GM12878 (cell line): ENCODE data around the gene COPZ1. TPM values are rescaled to one million over a fixed set of nuclear protein-coding genes. Genes with fewer than 3 reads are reported as not detected.

Experiments used
- ATAC-seq: fragments of 200-7000 bp; cut with Tn5 transposase; 3 replicates; pipeline ENCODE4 v1.9.1; 2020; ENCODE audit warnings: mild to moderate bottlenecking, moderate library complexity
- BruUV-seq: library from RNA; stranded (reverse); fragments of 400-500 nt; replicated peaks from 2 replicates; lab custom pipeline; 2021; lab: Mats Ljungman, UMichigan
- CTCF ChIA-PET: fragments of 300-600 bp; sonication (Branson Sonifier 250); formaldehyde crosslinking; extraction: SDS; loops from one replicate; lab custom pipeline; 2021; ENCODE audit warnings: inconsistent platforms; lab: Yijun Ruan, JAX
- POLR2A ChIA-PET: fragments of 350-600 bp; formaldehyde crosslinking; extraction: SDS; loops from one replicate; lab custom pipeline; 2021; ENCODE audit warnings: inconsistent platforms; lab: Charles Lee
- RAD21 ChIA-PET: fragments of 300-600 bp; sonication (Branson Sonifier 250); formaldehyde crosslinking; loops from one replicate; lab custom pipeline; 2023; ENCODE audit warnings: antibody characterized with exemption; ENCODE audit not compliant: unreplicated experiment; lab: Charles Lee
- SMC1A ChIA-PET: fragments of 300-600 bp; sonication (Branson Sonifier 250); formaldehyde crosslinking; loops from one replicate; lab custom pipeline; 2023; ENCODE audit not compliant: unreplicated experiment, uncharacterized antibody; lab: Charles Lee
- DNase-seq: peaks from one replicate; pipeline ENCODE4 v3.0.0-alpha.2; 2011; ENCODE audit warnings: low read depth, low spot score
- FAIRE-seq: peaks from 3 replicates; lab custom pipeline; 2011; peaks lifted over from hg19 to GRCh38; lab: Jason Lieb, UNC
- H2AFZ ChIP-seq: 2 replicates; pipeline ENCODE4 v1.6.0; 2011; ENCODE audit warnings: low read depth, low read length, control low read depth; ENCODE audit not compliant: control insufficient read depth
- H3K27ac ChIP-seq: 2 replicates; pipeline ENCODE4 v1.5.1; 2011; ENCODE audit warnings: control low read depth; ENCODE audit not compliant: control insufficient read depth, insufficient read depth
- H3K27me3 ChIP-seq, 2 experiments: replicated peaks in 1 of 2; 2 replicates each; pipeline versions ENCODE4 v1.6.0 to v1.6.1; 2011; ENCODE audit warnings: low read length in 1 of 2; ENCODE audit not compliant: control insufficient read depth in 2 of 2, insufficient read depth in 2 of 2
- H3K36me3 ChIP-seq, 2 experiments: 2 replicates each; pipeline ENCODE4 v1.5.1; 2011; ENCODE audit warnings: low read length in 1 of 2; ENCODE audit not compliant: control insufficient read depth in 2 of 2, insufficient read depth in 2 of 2
- H3K4me1 ChIP-seq: 2 replicates; pipeline ENCODE4 v1.6.1; 2011; ENCODE audit warnings: mild to moderate bottlenecking, low read length, moderate library complexity, mixed read lengths; ENCODE audit not compliant: control insufficient read depth, insufficient read depth
- H3K4me2 ChIP-seq: 2 replicates; pipeline ENCODE4 v1.6.0; 2011; ENCODE audit warnings: control low read depth; ENCODE audit not compliant: control insufficient read depth, insufficient read depth
- H3K4me3 ChIP-seq: fragments of 200-600 bp; sonication (generic); 2 replicates; pipeline ENCODE4 v1.5.1; 2016
- H3K79me2 ChIP-seq: 2 replicates; pipeline ENCODE4 v1.6.0; 2011; ENCODE audit warnings: low read length; ENCODE audit not compliant: control insufficient read depth, insufficient read depth
- H3K9ac ChIP-seq: 2 replicates; pipeline ENCODE4 v1.8.0; 2011; ENCODE audit warnings: low read length, control low read depth, mixed read lengths; ENCODE audit not compliant: control insufficient read depth, insufficient read depth
- H3K9me3 ChIP-seq: replicated peaks from 3 replicates; pipeline ENCODE4 v1.5.1; 2011; ENCODE audit warnings: mild to moderate bottlenecking, low read length; ENCODE audit not compliant: control insufficient read depth, insufficient read depth
- H4K20me1 ChIP-seq: 2 replicates; pipeline ENCODE4 v1.6.0; 2011; ENCODE audit not compliant: control insufficient read depth, insufficient read depth
- ATF7 ChIP-seq: fragments of 450-650 bp; IDR thresholded peaks from 2 replicates; pipeline ENCODE4 v1.6.1; 2016; ENCODE audit warnings: low read depth, mild to moderate bottlenecking
- BACH1 ChIP-seq: fragments of 450-650 bp; IDR thresholded peaks from 2 replicates; pipeline ENCODE4 v1.6.1; 2017; ENCODE audit warnings: mild to moderate bottlenecking, borderline replicate concordance
- CBX3 ChIP-seq: fragments of 200-600 bp; sonication (generic); IDR thresholded peaks from 2 replicates; pipeline ENCODE4 v1.6.1; 2016; ENCODE audit warnings: low read depth, borderline replicate concordance
- CHD1 ChIP-seq: IDR thresholded peaks from 2 replicates; pipeline ENCODE4 v1.6.1; 2012; ENCODE audit warnings: low read depth, low read length, improper control_type of control experiment
- NR2F1 ChIP-seq: fragments of 450-650 bp; conservative IDR thresholded peaks from 2 replicates; pipeline ENCODE4 v1.6.1; 2017; ENCODE audit warnings: mild to moderate bottlenecking
- RAD21 ChIP-seq: IDR thresholded peaks from 2 replicates; pipeline ENCODE4 v1.6.1; 2011; ENCODE audit warnings: mild to moderate bottlenecking, low read depth, low read length, moderate library complexity; ENCODE audit not compliant: insufficient read depth
- SMC3 ChIP-seq: IDR thresholded peaks from 2 replicates; pipeline ENCODE4 v1.6.1; 2011; ENCODE audit warnings: low read length, improper control_type of control experiment, borderline replicate concordance
- SREBF1 ChIP-seq: IDR thresholded peaks from 2 replicates; pipeline ENCODE4 v1.6.1; 2012; ENCODE audit warnings: mild to moderate bottlenecking, low read length
- TCF3 ChIP-seq: IDR thresholded peaks from 2 replicates; pipeline ENCODE4 v1.6.1; 2012; ENCODE audit warnings: low read depth, mild to moderate bottlenecking, low read length, borderline replicate concordance; ENCODE audit not compliant: insufficient read depth
- ZNF217 ChIP-seq: fragments of 450-650 bp; IDR thresholded peaks from 2 replicates; pipeline ENCODE4 v1.6.1; 2017; ENCODE audit warnings: antibody characterized with exemption, mild to moderate bottlenecking
- ZZZ3 ChIP-seq: IDR thresholded peaks from 2 replicates; pipeline ENCODE4 v1.6.1; 2011; ENCODE audit warnings: low read depth; ENCODE audit not compliant: control insufficient read depth, insufficient read length
- WGBS: methylation state at CpG from one replicate; pipeline ENCODE4 v1.1.6; 2016; ENCODE audit warnings: low lambda C conversion rate; ENCODE audit not compliant: insufficient replicate concordance, insufficient coverage; ENCODE audit errors: missing lambda C conversion rate; 5-methylcytosine and 5-hydroxymethylcytosine counted together
- in situ Hi-C: fragments of 300-500 bp; cut with MboI; formaldehyde crosslinking; loops from 9 replicates; pipeline ENCODE4 v1.14.3; 2018; ENCODE audit warnings: mixed read lengths
- intact Hi-C: fragments of 100-400 bp; cut with micrococcal nuclease; formaldehyde crosslinking; loops from one replicate; pipeline ENCODE4 v1.14.2; 2022; ENCODE audit not compliant: unreplicated experiment
- polyA plus RNA-seq, 11 experiments: library from polyadenylated mRNA; depleted of rRNA in 4 of 11; unstranded in 6 of 11; stranded (reverse) in 5 of 11; fragments of >200 nt; fragmentation: Nextera tagmentation in 4 of 11; fragmentation: Illumina TruSeq in 1 of 11; extraction: Ambion mirVana in 4 of 11; extraction: Trizol in 1 of 11; gene quantifications; 1 replicate in 1 of 11; 2 replicates in 10 of 11; pipeline versions ENCODE4 v1.2.1 to v1.2.3, GENCODE V29; 2011 to 2016; ENCODE audit warnings: inconsistent platforms in 2 of 11, missing spikeins in 2 of 11, low read depth in 1 of 11
- total RNA-seq, 4 experiments: library from RNA; depleted of rRNA in 3 of 4; stranded (reverse); fragments of >200 nt in 3 of 4; fragmentation: Illumina TruSeq in 1 of 4; extraction: Trizol in 1 of 4; gene quantifications; 2 replicates each; pipeline versions ENCODE4 v1.2.1 to v1.2.3, GENCODE V29; 2013 to 2021
- TF ChIP-seq, protein P1 (sequence below): IDR thresholded peaks from 2 replicates; pipeline ENCODE4 v1.6.1; 2011; ENCODE audit warnings: low read depth, mild to moderate bottlenecking, low read length, moderate library complexity, borderline replicate concordance; ENCODE audit errors: extremely low read depth
- TF ChIP-seq, protein P2 (sequence below): fragments of 450-650 bp; IDR thresholded peaks from 2 replicates; pipeline ENCODE4 v1.6.1; 2018; ENCODE audit warnings: mild to moderate bottlenecking, low read depth, moderate library complexity; ENCODE audit not compliant: partially characterized antibody
- TF ChIP-seq, protein P3 (sequence below): fragments of 450-650 bp; IDR thresholded peaks from 2 replicates; pipeline ENCODE4 v1.6.1; 2017; ENCODE audit warnings: low read depth, mild to moderate bottlenecking, moderate library complexity

Gene COPZ1
- total and polyA plus RNA-seq, 10 of the 15 experiments (the other 5 are each of a cell fraction or from before 2014, with no cell fraction given), result 112 to 378 (median 184) TPM

DNA sequence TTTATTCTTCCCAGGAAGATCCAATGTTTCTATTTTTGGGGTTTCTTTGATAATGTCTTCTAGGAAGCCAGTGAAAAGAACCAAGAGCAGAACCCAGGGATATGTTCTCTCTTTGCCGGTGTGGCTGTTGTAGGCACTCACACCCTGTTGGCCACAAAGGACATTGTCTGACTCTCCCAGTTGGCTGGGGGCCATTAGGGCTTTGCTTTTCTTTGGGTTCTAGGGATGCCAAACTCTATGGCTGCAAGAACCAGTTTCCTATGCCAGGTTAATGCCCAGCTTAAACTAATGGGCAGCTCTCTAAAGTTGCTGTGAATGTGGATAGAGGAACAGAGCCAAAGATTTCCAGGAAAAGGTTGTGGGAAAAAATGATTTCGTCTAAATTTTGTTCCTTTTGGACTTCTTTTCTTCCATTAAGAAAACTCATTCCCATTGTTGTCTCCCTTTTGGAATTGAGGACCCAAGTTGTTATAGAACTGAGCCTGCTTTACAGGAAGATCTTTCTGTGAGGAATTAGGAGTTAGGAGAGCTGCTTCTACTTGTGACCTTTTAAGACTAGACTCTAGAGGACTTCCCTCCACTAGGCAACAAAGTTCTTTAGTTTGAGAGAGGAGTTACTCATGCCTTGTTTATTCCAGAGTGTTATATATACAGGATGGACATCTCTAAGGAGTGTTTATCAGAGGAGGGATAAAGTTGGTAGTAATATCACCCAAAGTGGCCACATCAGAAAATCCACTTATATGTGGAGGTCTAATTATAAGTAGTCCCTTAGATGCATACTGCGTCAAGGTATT is 13.1 kb downstream of the COPZ1 start (continued):
- TF ChIP-seq, protein P1, sequence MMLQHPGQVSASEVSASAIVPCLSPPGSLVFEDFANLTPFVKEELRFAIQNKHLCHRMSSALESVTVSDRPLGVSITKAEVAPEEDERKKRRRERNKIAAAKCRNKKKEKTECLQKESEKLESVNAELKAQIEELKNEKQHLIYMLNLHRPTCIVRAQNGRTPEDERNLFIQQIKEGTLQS, result no peak

DNA sequence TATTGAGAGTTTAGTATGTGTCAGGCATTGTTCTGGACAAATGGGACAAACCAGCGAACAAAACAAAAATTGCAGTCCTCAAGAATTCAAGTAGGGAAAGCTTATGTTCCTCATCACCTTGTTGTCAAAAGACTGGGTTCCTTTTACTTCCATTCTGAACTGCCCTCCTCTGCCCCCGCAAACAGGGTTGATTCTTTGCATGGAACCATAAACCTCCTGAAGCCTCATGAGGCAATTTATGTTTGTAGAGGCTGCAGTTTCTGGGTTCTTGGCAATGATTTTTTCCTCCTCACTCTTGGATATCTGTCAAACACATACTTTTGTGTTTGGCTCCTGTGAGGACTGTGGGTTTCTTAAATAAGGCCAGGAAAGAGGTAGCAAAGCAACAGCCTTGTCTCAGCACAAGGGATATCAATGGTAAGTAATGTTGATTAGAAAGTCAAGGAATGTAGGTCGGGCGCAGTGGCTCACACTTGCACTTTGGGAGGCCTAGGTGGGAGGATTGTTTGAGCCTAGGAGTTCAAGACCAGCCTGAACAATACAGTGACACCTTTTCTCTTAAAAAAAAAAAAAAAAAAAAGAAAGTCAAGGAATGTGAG is 13.9 kb downstream of the COPZ1 start:
- Histone ChIP-seq H3K27me3 (no peaks in the 10 kb centered on the region), H3K4me3 (no peak overlapping the region)
- RAD21 ChIA-PET, result interaction anchor here (0.6 to 1.4 kb wide), 2 partner anchors 12 to 20 kb away, joined by 3 to 4 read pairs; no protein-coding TSS in a partner anchor
- in situ Hi-C loops, result no loop called here
- TF ChIP-seq ZZZ3, result no peak
- no peak for TF ChIP-seq NR2F1
- no peak for TF ChIP-seq CHD1
- no peak for TF ChIP-seq BACH1
- TF ChIP-seq, protein P2, sequence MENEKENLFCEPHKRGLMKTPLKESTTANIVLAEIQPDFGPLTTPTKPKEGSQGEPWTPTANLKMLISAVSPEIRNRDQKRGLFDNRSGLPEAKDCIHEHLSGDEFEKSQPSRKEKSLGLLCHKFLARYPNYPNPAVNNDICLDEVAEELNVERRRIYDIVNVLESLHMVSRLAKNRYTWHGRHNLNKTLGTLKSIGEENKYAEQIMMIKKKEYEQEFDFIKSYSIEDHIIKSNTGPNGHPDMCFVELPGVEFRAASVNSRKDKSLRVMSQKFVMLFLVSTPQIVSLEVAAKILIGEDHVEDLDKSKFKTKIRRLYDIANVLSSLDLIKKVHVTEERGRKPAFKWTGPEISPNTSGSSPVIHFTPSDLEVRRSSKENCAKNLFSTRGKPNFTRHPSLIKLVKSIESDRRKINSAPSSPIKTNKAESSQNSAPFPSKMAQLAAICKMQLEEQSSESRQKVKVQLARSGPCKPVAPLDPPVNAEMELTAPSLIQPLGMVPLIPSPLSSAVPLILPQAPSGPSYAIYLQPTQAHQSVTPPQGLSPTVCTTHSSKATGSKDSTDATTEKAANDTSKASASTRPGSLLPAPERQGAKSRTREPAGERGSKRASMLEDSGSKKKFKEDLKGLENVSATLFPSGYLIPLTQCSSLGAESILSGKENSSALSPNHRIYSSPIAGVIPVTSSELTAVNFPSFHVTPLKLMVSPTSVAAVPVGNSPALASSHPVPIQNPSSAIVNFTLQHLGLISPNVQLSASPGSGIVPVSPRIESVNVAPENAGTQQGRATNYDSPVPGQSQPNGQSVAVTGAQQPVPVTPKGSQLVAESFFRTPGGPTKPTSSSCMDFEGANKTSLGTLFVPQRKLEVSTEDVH, result no peak
- no peak for TF ChIP-seq CBX3
- no peak for TF ChIP-seq SMC3
- TF ChIP-seq TCF3, result no peak
- no peak for TF ChIP-seq ATF7
- no peak for TF ChIP-seq ZNF217
- TF ChIP-seq SREBF1, result no peak
- TF ChIP-seq, protein P3, sequence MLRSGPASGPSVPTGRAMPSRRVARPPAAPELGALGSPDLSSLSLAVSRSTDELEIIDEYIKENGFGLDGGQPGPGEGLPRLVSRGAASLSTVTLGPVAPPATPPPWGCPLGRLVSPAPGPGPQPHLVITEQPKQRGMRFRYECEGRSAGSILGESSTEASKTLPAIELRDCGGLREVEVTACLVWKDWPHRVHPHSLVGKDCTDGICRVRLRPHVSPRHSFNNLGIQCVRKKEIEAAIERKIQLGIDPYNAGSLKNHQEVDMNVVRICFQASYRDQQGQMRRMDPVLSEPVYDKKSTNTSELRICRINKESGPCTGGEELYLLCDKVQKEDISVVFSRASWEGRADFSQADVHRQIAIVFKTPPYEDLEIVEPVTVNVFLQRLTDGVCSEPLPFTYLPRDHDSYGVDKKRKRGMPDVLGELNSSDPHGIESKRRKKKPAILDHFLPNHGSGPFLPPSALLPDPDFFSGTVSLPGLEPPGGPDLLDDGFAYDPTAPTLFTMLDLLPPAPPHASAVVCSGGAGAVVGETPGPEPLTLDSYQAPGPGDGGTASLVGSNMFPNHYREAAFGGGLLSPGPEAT, result no peak
- no peak for TF ChIP-seq RAD21
- TF ChIP-seq, all 136 proteins: peak for 0
- no TSS peak for BruUV-seq
- CTCF ChIA-PET, result interaction anchor here (2.3 to 6.3 kb wide), 6 partner anchors 12 to 45 kb away, joined by 6 to 80 read pairs (median 32); partner anchors contain the start of gene COPZ1
- Histone ChIP-seq H2AFZ (no peak overlapping the region), H3K4me1 (peaks cover 7% of the 10 kb centered on the region), H3K9ac (no peak overlapping the region), H4K20me1 (no peaks in the 10 kb centered on the region), H3K9me3 (no peaks in the 10 kb centered on the region), H3K79me2 (no peaks in the 10 kb centered on the region; the same call in 1 of the 2 replicates), H3K4me2 (no peak overlapping the region), H3K36me3 (peaks cover 4 to 13% of the 10 kb centered on the region in 2 experiments), H3K27ac (no peak overlapping the region)
- DNase-seq, result no peak
- FAIRE-seq, result no peak
- no peak for ATAC-seq
- 100% methylated on average over 4 of the region's 4 CpGs for WGBS
- intact Hi-C loops, result no loop called here
- POLR2A ChIA-PET, result no interaction called here
- SMC1A ChIA-PET, result interaction anchor here (0.6 to 4.1 kb wide), 8 partner anchors 11 to 99 kb away, joined by 3 to 19 read pairs (median 5); partner anchors contain the start of genes COPZ1 and HNRNPA1
